ENCODE data around the gene MPZL1.
"Not testable (repeated sequence)": the region's sequence is repeated elsewhere in the genome, so short reads cannot be mapped to it uniquely, and the experiment has no call there.

MPZL1 gene

DNA sequence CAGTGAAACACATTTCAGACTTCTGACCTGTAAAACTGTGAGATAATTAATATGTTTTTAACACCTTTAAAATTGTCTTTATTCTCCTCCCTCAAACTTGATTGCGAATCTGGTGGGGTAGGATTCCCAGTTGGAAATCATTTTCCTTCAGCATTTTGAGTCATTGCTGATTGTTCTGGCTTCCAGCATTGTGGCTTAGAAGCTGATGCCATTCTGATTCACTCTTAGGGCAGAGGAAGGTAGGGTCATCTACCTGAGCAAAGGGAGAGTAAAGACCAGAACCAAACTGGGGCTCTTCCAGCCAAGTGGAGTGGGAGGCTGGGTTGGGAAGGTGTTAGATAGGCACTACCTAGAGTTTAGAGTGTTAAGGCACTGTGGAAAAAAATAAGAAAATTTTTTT lies 61.2 kb downstream of the MPZL1 start:
- no peak for DNase-seq

- DNase-seq: no peak
These were observed 63.2 kb downstream of the MPZL1 start for GRCh38 chr1:167784876-167785550.

DNA sequence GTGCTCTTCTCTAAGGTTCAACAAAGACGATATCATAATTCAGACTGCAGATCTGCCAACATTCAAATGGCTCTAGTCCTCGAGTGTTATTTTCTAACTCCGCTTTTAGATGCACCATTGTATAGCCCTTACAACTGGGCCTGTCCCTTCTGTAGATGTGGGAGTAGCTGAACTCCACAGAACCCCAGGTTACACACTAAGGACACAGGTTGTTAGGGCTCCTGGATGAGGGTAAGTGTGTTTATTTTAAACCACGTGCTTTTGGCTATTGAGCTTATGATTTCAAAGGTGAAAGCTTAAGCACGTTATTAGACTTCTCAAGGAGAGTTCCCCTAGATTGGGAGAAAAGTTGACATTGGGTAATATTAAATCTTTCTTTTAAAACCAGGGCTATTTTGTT lies 64.7 kb downstream of the MPZL1 start:
- no peak for DNase-seq

DNA sequence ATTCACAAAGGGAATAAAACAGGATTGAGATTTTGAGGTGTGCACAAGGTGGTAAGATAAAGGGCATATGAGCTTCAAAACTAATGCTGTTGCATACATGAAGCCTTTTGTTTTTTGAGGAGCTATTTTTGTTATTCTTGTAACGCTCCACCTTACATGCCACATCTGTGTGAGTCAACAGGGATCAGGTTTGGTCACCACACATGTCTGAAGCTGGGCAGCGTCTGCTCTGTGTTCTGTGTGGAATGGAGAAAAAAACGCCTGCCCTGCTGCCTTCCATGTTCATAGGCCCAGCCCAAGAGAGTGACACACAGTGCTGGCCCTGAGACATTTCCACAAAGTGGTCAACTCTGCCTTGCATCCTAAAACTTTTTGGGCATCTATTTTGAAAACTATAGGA lies 67.7 kb downstream of the MPZL1 start:
- DNase-seq: no peak

- no peak for DNase-seq
These were observed 68.3 kb downstream of the MPZL1 start for GRCh38 chr1:167790117-167790516.

- no peak for DNase-seq
These were observed 69.8 kb downstream of the MPZL1 start for GRCh38 chr1:167791281-167792187.

GRCh38 chr1:167792188-167792565 lies 70.4 kb downstream of the MPZL1 start:
- no peak for DNase-seq

- no peak for DNase-seq
These were observed 72.3 kb downstream of the MPZL1 start for GRCh38 chr1:167794043-167794442.

DNA sequence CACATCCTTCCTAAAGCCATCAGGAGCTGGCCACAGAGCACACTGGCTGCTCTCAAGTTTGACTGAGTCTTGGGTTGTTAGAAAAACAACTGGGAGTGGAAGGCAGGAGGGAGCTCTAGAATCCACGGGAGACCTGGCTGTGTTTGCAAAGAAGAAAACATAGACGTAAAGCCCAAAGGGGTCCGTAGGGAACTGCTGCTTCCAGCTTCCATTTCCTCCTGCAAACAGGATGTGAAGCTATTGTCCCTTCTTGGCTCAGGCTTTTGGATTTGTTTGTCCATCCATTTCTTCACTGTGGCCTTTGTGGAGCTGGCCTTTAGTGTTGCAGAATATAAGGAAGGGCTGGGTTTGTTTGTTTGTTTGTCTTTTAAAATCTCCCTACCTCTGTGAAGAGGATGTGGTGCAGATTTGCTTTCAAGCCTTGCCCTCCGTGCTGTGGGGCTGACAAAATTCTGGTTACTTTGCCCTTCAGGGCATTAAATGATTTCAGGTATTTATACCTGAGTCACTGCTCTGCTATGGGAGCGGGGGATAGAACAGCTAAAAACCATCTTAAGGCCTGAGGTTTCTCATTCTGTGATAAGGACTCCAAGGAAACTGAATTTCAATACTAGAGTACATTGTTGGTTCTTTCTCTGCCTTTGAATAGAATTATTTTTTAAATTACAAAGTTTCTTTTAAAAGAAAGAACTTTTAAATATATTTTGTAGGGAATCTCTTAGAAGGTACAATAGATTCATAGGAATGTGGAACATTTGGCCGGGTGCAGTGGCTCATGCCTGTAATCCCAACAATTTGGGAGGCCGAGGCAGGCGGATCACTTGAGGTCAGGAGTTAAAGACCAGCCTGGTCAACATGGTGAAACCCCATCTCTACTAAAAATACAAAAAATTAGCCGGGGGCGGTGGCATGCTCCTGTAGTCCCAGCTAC lies 74.3 kb downstream of the MPZL1 start:
- DNase-seq: no peak

DNA sequence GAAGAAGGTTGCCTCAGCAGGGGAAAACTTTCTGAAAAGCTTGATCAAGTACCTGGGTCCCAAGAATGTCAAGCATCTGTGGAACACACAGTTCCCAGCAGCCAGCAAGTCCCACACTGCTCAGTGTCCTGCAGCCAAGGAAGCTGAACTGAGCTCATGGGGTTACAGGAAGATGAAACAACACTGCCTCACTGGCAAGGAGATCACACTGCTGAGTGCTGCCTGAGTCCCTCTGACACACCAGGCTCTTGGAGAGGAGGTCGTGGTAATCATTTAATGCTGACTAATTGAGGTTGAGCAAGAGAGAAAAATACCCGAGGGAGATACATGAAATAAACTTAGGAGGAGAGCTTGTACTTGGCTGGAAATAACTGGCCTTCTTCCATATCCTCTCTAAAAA lies 75.2 kb downstream of the MPZL1 start:
- DNase-seq: peak; percentile 48

DNA sequence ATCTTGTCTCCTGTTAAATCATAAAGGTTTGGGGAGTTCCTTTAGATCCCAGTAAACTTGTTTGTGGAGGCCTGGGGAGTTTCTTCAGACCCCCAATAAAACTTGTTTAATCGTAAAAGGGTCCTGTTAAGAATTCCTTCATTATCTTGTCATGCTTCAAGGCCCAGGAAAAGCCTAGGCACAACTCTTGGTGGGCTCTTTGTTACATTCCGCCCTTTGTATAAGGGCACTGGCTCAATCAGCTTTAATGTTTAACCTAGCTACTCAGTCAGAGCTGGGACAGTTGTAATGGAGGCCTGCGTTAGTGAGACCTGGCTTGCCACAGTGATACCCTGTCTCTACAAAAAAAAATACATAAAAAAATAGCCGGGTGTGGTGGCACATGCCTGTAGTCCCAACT lies 77.2 kb downstream of the MPZL1 start:
- DNase-seq: no peak

DNA sequence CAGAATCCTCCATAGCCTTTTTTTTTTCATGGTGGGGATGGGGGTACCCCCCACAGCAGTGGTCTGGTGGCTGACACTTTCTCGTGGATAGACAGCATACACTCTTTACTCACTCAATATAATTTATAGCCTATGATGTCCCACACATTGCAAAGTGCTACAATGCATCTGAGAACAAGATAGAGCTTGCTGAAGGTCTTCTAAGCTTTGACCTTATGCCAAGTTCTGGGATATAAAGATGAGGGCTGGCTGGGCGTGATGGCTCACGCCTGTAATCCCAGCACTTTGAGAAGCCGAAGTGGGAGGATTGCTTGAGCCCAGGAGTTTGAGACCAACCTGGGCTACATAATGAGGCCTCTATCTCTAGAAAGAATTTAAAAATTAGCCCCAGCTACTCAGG lies 78.0 kb downstream of the MPZL1 start:
- DNase-seq: no peak

DNA sequence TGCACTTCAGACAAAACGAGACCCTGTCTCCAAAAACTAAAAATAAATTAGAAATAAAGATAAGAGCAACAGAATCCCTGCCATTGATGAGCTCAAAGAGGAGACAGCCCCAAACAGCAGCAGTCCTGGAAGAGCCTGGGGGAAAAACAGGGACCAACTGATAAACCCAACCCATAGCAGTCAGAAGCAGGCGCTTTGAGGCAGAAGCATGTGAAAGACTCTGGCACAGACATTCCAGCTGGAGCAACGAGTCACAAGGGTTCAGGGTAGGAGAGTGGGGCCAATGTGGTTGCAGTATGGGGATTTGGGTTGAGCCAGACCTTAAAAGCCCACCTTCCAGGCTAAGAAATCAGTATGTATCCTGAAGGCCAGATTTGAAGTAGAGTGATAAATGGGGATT lies 78.5 kb downstream of the MPZL1 start:
- DNase-seq: no peak

DNA sequence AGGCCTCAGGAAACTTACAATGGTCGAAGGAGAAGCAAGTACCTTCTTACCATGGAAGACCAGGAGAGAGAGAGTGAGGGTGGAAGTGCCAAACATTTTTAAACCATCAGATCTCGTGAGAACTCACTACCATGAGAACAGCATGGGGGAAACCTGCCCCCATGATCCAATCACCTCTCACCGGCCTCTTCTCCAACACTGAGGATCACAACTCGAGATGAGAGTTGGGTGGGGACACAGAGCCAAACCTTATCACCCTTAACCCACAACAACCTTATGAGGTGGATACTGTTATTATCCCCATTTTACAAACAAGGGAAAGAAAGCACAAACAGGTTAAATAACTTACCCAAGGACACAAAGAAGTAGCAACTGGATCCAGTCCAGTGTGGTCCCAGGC lies 80.5 kb downstream of the MPZL1 start:
- no peak for DNase-seq

DNA sequence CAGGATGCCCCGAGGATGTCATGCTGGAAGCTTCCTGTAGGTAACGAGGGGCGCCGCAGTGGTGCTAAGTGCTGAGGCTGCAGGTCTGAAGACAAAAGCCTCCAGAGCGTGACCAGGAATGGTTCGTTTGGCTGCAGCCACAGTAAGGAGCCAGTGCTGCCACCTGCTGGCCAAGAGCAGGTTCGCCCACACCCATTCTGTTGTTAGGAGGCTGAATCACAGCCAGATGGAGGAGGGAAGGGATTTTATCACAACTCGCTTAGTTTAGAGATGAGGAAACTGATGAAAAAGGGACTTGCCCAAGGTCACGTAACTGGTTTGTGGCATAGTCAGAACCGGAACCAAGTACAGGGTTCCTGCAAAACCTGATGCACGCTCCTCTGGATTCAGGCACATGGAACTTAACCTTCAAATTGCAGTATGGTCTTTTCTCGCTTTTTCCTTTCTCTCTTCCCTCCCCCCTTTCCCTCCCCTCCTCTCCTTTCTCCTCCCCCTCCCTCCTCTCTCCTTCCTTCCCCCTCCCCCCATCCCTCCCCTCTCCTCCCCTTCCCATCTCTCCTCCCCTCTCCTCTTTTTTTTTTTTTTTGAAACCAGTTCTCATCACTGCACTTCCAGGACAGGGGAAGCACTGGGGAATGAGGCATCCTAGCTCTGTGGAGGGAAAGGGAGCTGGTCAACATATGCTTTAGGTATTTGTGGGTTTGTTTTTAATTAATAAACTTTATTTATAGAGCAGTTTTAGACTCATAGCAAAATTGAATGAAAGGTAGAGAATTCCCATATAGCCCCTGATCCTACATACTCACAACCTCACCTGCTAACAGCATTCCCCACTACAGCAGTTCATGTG lies 81.8 kb downstream of the MPZL1 start:
- peak; percentile 88 for DNase-seq

GRCh38 chr1:167805041-167805556 lies 83.3 kb downstream of the MPZL1 start:
- no peak for DNase-seq

- DNase-seq: not testable (repeated sequence)
These were observed 84.5 kb downstream of the MPZL1 start for GRCh38 chr1:167806235-167806634.

GRCh38 chr1:167806676-167807075 lies 84.9 kb downstream of the MPZL1 start:
- not testable (repeated sequence) for DNase-seq

DNA sequence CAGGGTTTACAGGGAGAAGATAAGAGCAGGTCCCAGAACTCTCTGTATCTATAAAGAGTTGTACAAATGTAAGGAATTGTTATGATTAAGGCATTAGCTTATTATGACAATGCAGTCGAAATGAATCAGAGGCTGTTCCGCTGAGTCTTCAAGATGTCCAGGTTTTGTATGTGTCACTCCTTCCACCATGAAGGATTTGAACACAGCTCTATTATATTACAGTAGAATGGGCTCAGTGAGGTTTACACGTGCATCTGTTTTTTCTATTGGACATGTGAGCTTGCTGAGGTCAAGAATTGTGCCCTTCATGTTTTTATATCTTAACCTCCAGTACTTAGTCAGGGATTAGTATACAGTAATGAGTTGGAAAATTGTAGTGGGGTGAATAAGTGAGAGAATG lies 86.3 kb downstream of the MPZL1 start:
- no peak for DNase-seq

DNA sequence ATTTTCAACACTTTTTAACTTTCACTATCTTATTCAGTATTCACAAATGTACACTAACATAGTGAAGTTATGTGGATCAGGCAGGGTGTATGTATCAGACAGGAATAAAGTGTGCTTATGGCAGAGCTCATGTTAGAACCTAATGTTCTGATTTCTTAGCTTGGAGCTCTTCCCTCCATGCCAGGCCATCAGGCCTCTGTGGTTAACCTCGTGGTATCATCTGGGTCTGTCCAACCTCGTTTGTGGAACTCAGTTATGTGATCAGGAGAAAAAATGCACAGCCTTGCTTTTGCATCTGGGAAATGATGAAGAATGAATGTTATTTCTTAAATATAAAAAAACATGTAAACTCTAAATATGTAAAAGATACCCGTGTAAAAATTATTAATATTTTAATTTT lies 86.9 kb downstream of the MPZL1 start:
- DNase-seq: no peak

DNA sequence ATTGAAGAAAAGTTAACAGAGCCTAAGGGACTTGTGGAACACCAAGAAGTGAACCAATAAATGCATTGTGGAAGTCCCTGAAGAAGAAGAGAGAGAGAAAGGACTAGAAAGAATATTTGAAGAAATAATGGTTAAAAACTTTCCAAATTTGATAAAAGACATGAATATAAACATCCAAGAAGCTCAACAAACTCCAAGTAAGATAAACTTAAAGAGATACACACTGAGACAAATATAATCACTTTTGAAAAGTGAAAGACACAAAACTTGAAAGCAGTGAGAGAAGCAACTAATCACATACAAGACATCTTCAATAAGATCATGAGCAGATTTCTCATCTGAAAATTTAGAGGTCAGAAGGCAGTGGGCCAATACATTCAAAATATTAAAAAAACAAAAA lies 91.2 kb downstream of the MPZL1 start:
- no peak for DNase-seq

- DNase-seq: no peak
These were observed 93.9 kb downstream of the MPZL1 start for GRCh38 chr1:167815650-167816049.
